Omental fat pad (tissue), 4 donors: ENCODE results near the gene NUBP1. TPM values are rescaled to one million over a fixed set of nuclear protein-coding genes. Genes with fewer than 3 reads are reported as not detected.

Source experiments
- ATAC-seq: fragments of 150-250 bp; one replicate; pipeline ENCODE4 v1.9.1; 2016; ENCODE audit warnings: mild to moderate bottlenecking, moderate library complexity; ENCODE audit not compliant: low FRiP score
- DNase-seq: peaks from one replicate; pipeline ENCODE4 v3.0.0-alpha.2; 2019; ENCODE audit warnings: low spot score
- CTCF ChIP-seq, 3 donors: fragments of 450-650 bp; IDR thresholded peaks; one replicate each; pipeline ENCODE4 v1.5.1; 2016 to 2017; ENCODE audit warnings: antibody characterized with exemption in 3 of 3, mild to moderate bottlenecking in 3 of 3, moderate library complexity in 2 of 3
- small RNA-seq: library from RNA; depleted of rRNA; stranded (forward); fragments of <200 nt; gene quantifications from one replicate; pipeline ENCODE3, GENCODE V24; 2016
- total RNA-seq, 4 donors: library from RNA; depleted of rRNA; stranded (reverse); fragments of >200 nt; gene quantifications; one replicate each; pipeline ENCODE4 v1.1.0, GENCODE V29; 2016

NUBP1 gene
- total RNA-seq, 4 donors from 2014 or later = 22.0 to 31.7 (median 22.4) TPM

GRCh38 chr16:10813099-10813455 lies 69.4 kb downstream of the NUBP1 start:
- no peak for DNase-seq
- TF ChIP-seq CTCF (IDR thresholded peaks at IDR 0.05) = no peak
- ATAC-seq = no peak

GRCh38 chr16:10817514-10817913 lies 73.9 kb downstream of the NUBP1 start:
- TF ChIP-seq CTCF (IDR thresholded peaks at IDR 0.05) = no peak
- ATAC-seq = no peak
- no peak for DNase-seq

- DNase-seq = no peak
- TF ChIP-seq CTCF (IDR thresholded peaks at IDR 0.05) = no peak
- ATAC-seq = peak; percentile 41
These were observed 74.6 kb downstream of the NUBP1 start, which contains the start of gene TVP23A for GRCh38 chr16:10817963-10818941. Gene TVP23A (minus strand): TSS chr16:10818794. CDS start chr16:10818493, 301 bp downstream.

Small RNAs within 50 kb of the gene (small RNA-seq; reads per million reads assigned to genes)
- gene MTND4LP24 (not detected), gene MTND6P33 (not detected)

Other genes with a start within 250 kb of the NUBP1 start
- gene EMP2, start 163.2 kb upstream of the NUBP1 start, total RNA-seq = 10 to 100 TPM; 36.7 to 80.4 (median 50.1) TPM
- not detected for gene TEKT5, start 48.9 kb upstream of the NUBP1 start, total RNA-seq
- gene TVP23A, start 75.0 kb downstream of the NUBP1 start, total RNA-seq = 1 to 10 TPM in 2 of 4 donors, under 1 TPM in 2; 0.25 to 1.5 (median 0.84) TPM
- gene CIITA, start 133.4 kb downstream of the NUBP1 start, total RNA-seq = 100 to 1,000 TPM in 1 of 4 donors, 10 to 100 TPM in 1, 1 to 10 TPM in 2; 3.2 to 101 (median 11.2) TPM
- gene DEXI, start 198.6 kb downstream of the NUBP1 start, total RNA-seq = 10 to 100 TPM; 56.8 to 71.5 (median 64.5) TPM
- 10 to 100 TPM; 24.0 to 36.9 (median 29.5) TPM for gene CLEC16A, start 200.7 kb downstream of the NUBP1 start, total RNA-seq